ENCODE measurements around the gene EYS. TPM values are rescaled to one million over a fixed set of nuclear protein-coding genes. Genes with fewer than 3 reads are reported as not detected.

EYS gene
- total and polyA plus RNA-seq, 2 of the 13 experiments (the other 11 are each of a cell fraction or from before 2014, with no cell fraction given) = 0.04 to 0.07 TPM

GRCh38 chr6:63739094-63739687, 1967.8 kb downstream of the EYS start (continued):
- TF ChIP-seq CEBPZ (IDR thresholded peaks at IDR 0.05; ENCODE audit: low read length) (no peak), BCL6 (CRISPR knock-in tag; IDR thresholded peaks at IDR 0.05) (peak; percentile 45; the same call in 1 of the 2 replicates), ZNF430 (CRISPR knock-in tag; IDR thresholded peaks at IDR 0.05) (no peak), RARG (CRISPR knock-in tag; IDR thresholded peaks at IDR 0.05; ENCODE audit: low read depth) (no peak), ZNF263 (CRISPR knock-in tag; IDR thresholded peaks at IDR 0.05) (peak; percentile 47; the same call in 1 of the 2 replicates), STAT6 (CRISPR knock-in tag; IDR thresholded peaks at IDR 0.05; ENCODE audit: borderline replicate concordance) (no peak), MXD1 (CRISPR knock-in tag; IDR thresholded peaks at IDR 0.05) (no peak), ZNF768 (CRISPR knock-in tag; IDR thresholded peaks at IDR 0.05) (no peak), RBM22 (optimal IDR thresholded peaks at IDR 0.05; ENCODE audit: low read length) (no peak), ZBTB21 (CRISPR knock-in tag; IDR thresholded peaks at IDR 0.05) (no peak), STAG1 (CRISPR knock-in tag; IDR thresholded peaks at IDR 0.05) (no peak; the same call in 1 of the 2 replicates), SNAPC4 (CRISPR knock-in tag; IDR thresholded peaks at IDR 0.05) (no peak), ATF4 (CRISPR knock-in tag; IDR thresholded peaks at IDR 0.05) (no peak), POGK (CRISPR knock-in tag; conservative IDR thresholded peaks at IDR 0.05) (no peak), TMF1 (CRISPR knock-in tag; IDR thresholded peaks at IDR 0.05; ENCODE audit: low read depth) (no peak)

All from HepG2 (cell line).